ENCODE data around the gene MEIS3. TPM values are rescaled to one million over a fixed set of nuclear protein-coding genes. Genes with fewer than 3 reads are reported as not detected.

MEIS3 gene
- total RNA-seq, 6 experiments from 2014 or later: 34.1 to 50.3 (median 46.3) TPM

GRCh38 chr19:47447470-47448359, 28.4 kb upstream of the MEIS3 start:
- TF ChIP-seq, protein P1, sequence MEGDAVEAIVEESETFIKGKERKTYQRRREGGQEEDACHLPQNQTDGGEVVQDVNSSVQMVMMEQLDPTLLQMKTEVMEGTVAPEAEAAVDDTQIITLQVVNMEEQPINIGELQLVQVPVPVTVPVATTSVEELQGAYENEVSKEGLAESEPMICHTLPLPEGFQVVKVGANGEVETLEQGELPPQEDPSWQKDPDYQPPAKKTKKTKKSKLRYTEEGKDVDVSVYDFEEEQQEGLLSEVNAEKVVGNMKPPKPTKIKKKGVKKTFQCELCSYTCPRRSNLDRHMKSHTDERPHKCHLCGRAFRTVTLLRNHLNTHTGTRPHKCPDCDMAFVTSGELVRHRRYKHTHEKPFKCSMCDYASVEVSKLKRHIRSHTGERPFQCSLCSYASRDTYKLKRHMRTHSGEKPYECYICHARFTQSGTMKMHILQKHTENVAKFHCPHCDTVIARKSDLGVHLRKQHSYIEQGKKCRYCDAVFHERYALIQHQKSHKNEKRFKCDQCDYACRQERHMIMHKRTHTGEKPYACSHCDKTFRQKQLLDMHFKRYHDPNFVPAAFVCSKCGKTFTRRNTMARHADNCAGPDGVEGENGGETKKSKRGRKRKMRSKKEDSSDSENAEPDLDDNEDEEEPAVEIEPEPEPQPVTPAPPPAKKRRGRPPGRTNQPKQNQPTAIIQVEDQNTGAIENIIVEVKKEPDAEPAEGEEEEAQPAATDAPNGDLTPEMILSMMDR (IDR thresholded peaks at IDR 0.05): no peak
- peaks cover 7% of the 10 kb centered on the region for H3K4me1 Mint-ChIP-seq (ENCODE audit: low read depth)
- H3K27me3 Mint-ChIP-seq (ENCODE audit: insufficient read depth): peaks cover 54% of the 10 kb centered on the region
- no peaks in the 10 kb centered on the region; the same call in 1 of the 2 replicates for H3K9me3 Mint-ChIP-seq
- H3K4me3 Mint-ChIP-seq: no peak overlapping the region
- no peaks in the 10 kb centered on the region; the same call in 1 of the 2 replicates for H3K36me3 Mint-ChIP-seq (ENCODE audit: low read depth)
- DNase-seq: no peak
- H3K27ac Mint-ChIP-seq: no peak overlapping the region

- Mint-ChIP-seq H3K36me3 (ENCODE audit: low read depth) (no peaks in the 10 kb centered on the region; the same call in 1 of the 2 replicates), H3K27me3 (ENCODE audit: insufficient read depth) (peaks cover 59% of the 10 kb centered on the region), H3K4me3 (no peak overlapping the region), H3K27ac (no peak overlapping the region), H3K9me3 (no peaks in the 10 kb centered on the region; the same call in 1 of the 2 replicates), H3K4me1 (ENCODE audit: low read depth) (peaks cover 7% of the 10 kb centered on the region)
- TF ChIP-seq, protein P1 (IDR thresholded peaks at IDR 0.05): no peak
- no peak for DNase-seq
Measured at GRCh38 chr19:47446534-47447469, 27.5 kb upstream of the MEIS3 start.

- Mint-ChIP-seq H3K36me3 (ENCODE audit: low read depth) (no peaks in the 10 kb centered on the region; the same call in 1 of the 2 replicates), H3K9me3 (no peaks in the 10 kb centered on the region; the same call in 1 of the 2 replicates), H3K27ac (no peak overlapping the region), H3K27me3 (ENCODE audit: insufficient read depth) (peaks cover 62% of the 10 kb centered on the region), H3K4me1 (ENCODE audit: low read depth) (peaks cover 7% of the 10 kb centered on the region), H3K4me3 (no peak overlapping the region)
- no peak for DNase-seq
- TF ChIP-seq, protein P1 (IDR thresholded peaks at IDR 0.05): no peak
Measured at GRCh38 chr19:47445937-47446402, 26.6 kb upstream of the MEIS3 start.

DNA sequence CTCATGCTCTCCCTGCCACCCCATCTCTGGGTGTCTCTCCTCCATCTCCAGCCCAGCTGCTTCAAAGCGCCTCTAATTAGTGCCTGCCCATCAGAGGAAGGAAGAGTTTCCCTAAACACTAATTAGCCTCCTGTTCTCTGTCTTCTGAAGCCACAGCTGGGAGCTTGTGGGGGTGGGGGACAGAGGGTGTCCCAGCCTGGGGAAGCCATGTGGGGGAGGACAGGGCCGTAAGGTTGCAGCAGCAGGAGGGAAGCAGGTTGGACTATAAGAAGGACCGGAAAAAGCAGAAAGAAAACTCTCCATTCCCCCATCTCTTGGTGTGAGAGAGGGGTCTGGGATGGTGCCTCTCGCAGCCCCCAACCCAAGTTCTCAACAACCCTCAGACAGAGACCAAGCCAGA, 26.2 kb upstream of the MEIS3 start:
- TF ChIP-seq, protein P1 (IDR thresholded peaks at IDR 0.05): no peak
- Mint-ChIP-seq H3K27ac (no peak overlapping the region), H3K4me1 (ENCODE audit: low read depth) (peaks cover 7% of the 10 kb centered on the region), H3K27me3 (ENCODE audit: insufficient read depth) (peaks cover 62% of the 10 kb centered on the region), H3K9me3 (no peaks in the 10 kb centered on the region; the same call in 1 of the 2 replicates), H3K4me3 (no peak overlapping the region), H3K36me3 (ENCODE audit: low read depth) (no peaks in the 10 kb centered on the region; the same call in 1 of the 2 replicates)
- DNase-seq: no peak

DNA sequence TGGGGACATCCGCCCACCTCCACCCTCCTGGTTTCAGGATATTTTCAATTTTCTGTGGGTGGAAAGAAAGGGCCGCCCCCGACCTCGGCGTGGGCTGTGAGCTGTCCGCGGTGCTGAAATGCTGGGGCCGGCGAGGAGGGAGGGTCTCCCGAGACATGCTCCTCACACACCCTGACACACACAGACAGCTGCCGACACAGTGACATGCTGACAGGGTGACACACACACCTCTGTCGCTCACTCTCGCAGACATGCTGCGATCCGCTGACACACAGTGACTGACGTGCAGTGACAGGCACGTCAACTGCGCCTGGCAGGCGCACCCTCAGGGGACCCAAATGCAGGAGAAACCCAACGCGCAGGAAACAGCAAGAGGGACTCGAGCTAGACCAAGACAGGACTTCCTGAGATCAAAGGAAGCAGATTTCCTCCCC, 25.1 kb upstream of the MEIS3 start:
- H3K4me1 Mint-ChIP-seq (ENCODE audit: low read depth): peaks cover 7% of the 10 kb centered on the region
- H3K36me3 Mint-ChIP-seq (ENCODE audit: low read depth): no peaks in the 10 kb centered on the region; the same call in 1 of the 2 replicates
- H3K27ac Mint-ChIP-seq: no peak overlapping the region
- TF ChIP-seq, protein P1 (IDR thresholded peaks at IDR 0.05): no peak
- H3K27me3 Mint-ChIP-seq (ENCODE audit: insufficient read depth): peaks cover 58% of the 10 kb centered on the region
- H3K4me3 Mint-ChIP-seq: no peak overlapping the region
- no peaks in the 10 kb centered on the region; the same call in 1 of the 2 replicates for H3K9me3 Mint-ChIP-seq
- no peak for DNase-seq

All from HFFc6 (cell line).